Thoracic aorta (tissue), 2 donors: ENCODE data around the gene TBC1D8. TPM values are rescaled to one million over a fixed set of nuclear protein-coding genes. Genes with fewer than 3 reads are reported as not detected.

Experiments used
- ATAC-seq: fragments of 150-250 bp; one replicate; pipeline ENCODE4 v1.8.0; 2017; ENCODE audit warnings: low read depth; ENCODE audit not compliant: insufficient number of reproducible peaks, low FRiP score
- DNase-seq: peaks from one replicate; pipeline ENCODE4 v3.0.0-alpha.2; 2020; ENCODE audit warnings: low spot score
- H3K27ac ChIP-seq, 2 donors: fragments of 200-600 bp; sonication (generic); 1 replicate in 1 of 2; 2 replicates in 1 of 2; pipeline ENCODE4 v1.5.1; 2016; ENCODE audit warnings: mild to moderate bottlenecking in 2 of 2, moderate library complexity in 2 of 2
- H3K27me3 ChIP-seq: fragments of 200-600 bp; sonication (generic); replicated peaks from 2 replicates; pipeline ENCODE4 v1.6.0; 2016; ENCODE audit warnings: mild to moderate bottlenecking; ENCODE audit not compliant: insufficient read depth
- H3K36me3 ChIP-seq: fragments of 200-600 bp; sonication (generic); one replicate; pipeline ENCODE4 v1.5.1; 2016
- H3K4me1 ChIP-seq, 2 donors: fragments of 200-600 bp; sonication (generic); 1 replicate in 1 of 2; 2 replicates in 1 of 2; pipeline versions ENCODE4 v1.5.1 to v1.6.0; 2016; ENCODE audit warnings: low read depth in 2 of 2, mild to moderate bottlenecking in 1 of 2; ENCODE audit not compliant: control insufficient read depth in 1 of 2
- H3K4me3 ChIP-seq: fragments of 200-600 bp; sonication (generic); 2 replicates; pipeline ENCODE4 v1.5.1; 2016; ENCODE audit warnings: mild to moderate bottlenecking
- H3K9me3 ChIP-seq: fragments of 200-600 bp; sonication (generic); 2 replicates; pipeline ENCODE4 v1.5.1; 2016
- total RNA-seq, 2 donors: library from RNA; depleted of rRNA; stranded (reverse); fragments of >200 nt; gene quantifications; one replicate each; pipeline versions ENCODE4 v1.1.0 to v1.2.3, GENCODE V29; 2016
- TF ChIP-seq, protein P1 (sequence below): fragments of 200-600 bp; sonication (generic); IDR thresholded peaks from one replicate; pipeline ENCODE4 v1.5.1; 2019; ENCODE audit warnings: antibody characterized with exemption

The TBC1D8 gene
- total RNA-seq, 2 donors from 2014 or later, result 47.4 to 62.0 TPM

- Histone ChIP-seq H3K27me3 (no peaks in the 10 kb centered on the region), H3K9me3 (no peaks in the 10 kb centered on the region), H3K27ac (no peak overlapping the region), H3K36me3 (no peaks in the 10 kb centered on the region), H3K4me3 (no peak overlapping the region), H3K4me1 (peaks cover 7 to 8% of the 10 kb centered on the region in 2 donors)
- no peak for ATAC-seq
- TF ChIP-seq, protein P1, sequence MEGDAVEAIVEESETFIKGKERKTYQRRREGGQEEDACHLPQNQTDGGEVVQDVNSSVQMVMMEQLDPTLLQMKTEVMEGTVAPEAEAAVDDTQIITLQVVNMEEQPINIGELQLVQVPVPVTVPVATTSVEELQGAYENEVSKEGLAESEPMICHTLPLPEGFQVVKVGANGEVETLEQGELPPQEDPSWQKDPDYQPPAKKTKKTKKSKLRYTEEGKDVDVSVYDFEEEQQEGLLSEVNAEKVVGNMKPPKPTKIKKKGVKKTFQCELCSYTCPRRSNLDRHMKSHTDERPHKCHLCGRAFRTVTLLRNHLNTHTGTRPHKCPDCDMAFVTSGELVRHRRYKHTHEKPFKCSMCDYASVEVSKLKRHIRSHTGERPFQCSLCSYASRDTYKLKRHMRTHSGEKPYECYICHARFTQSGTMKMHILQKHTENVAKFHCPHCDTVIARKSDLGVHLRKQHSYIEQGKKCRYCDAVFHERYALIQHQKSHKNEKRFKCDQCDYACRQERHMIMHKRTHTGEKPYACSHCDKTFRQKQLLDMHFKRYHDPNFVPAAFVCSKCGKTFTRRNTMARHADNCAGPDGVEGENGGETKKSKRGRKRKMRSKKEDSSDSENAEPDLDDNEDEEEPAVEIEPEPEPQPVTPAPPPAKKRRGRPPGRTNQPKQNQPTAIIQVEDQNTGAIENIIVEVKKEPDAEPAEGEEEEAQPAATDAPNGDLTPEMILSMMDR, result no peak
- no peak for DNase-seq
These were observed 11.7 kb downstream of the TBC1D8 start for GRCh38 chr2:101139495-101139894.

- ATAC-seq, result no peak
These were observed 15.5 kb downstream of the TBC1D8 start for GRCh38 chr2:101135412-101136296.

GRCh38 chr2:101133492-101134100, 17.6 kb downstream of the TBC1D8 start:
- Histone ChIP-seq H3K4me1 (no peaks in the 10 kb centered on the region), H3K9me3 (no peaks in the 10 kb centered on the region), H3K27ac (no peak overlapping the region), H3K36me3 (no peaks in the 10 kb centered on the region), H3K4me3 (no peak overlapping the region), H3K27me3 (no peaks in the 10 kb centered on the region)
- TF ChIP-seq, protein P1, result no peak
- DNase-seq (no peak), ATAC-seq (no peak)

More at GRCh38 chr2:101135412-101136296, 15.5 kb downstream of the TBC1D8 start:
- Histone ChIP-seq H3K4me1 (peaks cover 4 to 5% of the 10 kb centered on the region in 2 donors), H3K27ac (no peak overlapping the region), H3K4me3 (no peak overlapping the region), H3K27me3 (no peaks in the 10 kb centered on the region), H3K9me3 (no peaks in the 10 kb centered on the region), H3K36me3 (no peaks in the 10 kb centered on the region)
- DNase-seq, result no peak
- TF ChIP-seq, protein P1, result no peak

DNA sequence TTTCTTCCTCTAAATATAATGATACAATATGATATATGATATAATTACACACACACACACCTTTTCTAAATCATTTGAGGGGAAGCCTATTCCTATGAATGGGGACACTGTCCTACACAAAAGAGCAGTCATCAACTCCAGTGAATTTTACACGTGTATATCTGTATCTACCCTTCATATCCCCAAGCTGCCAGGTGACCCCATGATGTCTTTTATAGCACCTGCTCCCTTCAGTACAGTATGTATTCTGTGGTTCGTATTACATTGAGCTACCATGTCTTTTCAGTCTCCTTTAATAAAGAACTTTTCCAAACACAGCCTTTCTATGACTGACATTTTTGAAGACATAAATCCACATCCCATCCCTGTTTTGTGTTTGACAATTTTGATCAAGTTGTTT, 19.0 kb downstream of the TBC1D8 start:
- no peaks in the 10 kb centered on the region for H3K27me3 ChIP-seq
- TF ChIP-seq, protein P1, result no peak
- H3K4me3 ChIP-seq, result no peak overlapping the region
- DNase-seq (no peak), ATAC-seq (no peak)
- no peak overlapping the region for H3K27ac ChIP-seq
- H3K36me3 ChIP-seq, result no peaks in the 10 kb centered on the region
- H3K4me1 ChIP-seq, result peaks cover 0 to 8% of the 10 kb centered on the region in 2 donors
- no peaks in the 10 kb centered on the region for H3K9me3 ChIP-seq

DNA sequence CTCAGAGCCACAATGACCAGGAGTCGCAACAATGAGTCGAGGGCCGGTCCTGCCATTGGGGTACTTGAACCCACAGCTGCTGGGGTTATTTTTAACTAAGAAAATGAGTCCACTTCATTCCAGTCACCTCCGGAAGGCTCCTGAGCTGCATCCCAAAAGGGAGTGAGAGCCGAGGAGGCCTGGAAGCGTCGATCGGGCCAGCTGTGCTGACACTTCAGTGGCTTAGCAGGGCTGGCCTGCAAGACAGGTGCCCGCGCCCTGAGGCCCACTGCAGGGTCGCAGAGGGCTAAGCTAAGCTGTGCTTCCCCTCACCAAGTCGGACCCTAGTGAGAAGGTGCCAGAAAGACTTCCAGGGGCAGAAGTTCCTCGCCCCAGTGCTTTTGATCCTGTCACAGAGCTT, 21.1 kb downstream of the TBC1D8 start:
- H3K27ac ChIP-seq, result no peak overlapping the region
- no peaks in the 10 kb centered on the region for H3K27me3 ChIP-seq
- no peak for ATAC-seq
- TF ChIP-seq, protein P1, result no peak
- H3K4me3 ChIP-seq, result no peak overlapping the region
- no peak for DNase-seq
- no peaks in the 10 kb centered on the region for H3K36me3 ChIP-seq
- no peaks in the 10 kb centered on the region for H3K9me3 ChIP-seq
- peaks cover 9 to 22% of the 10 kb centered on the region in 2 donors for H3K4me1 ChIP-seq
